ENCODE measurements around the gene TBC1D25.

Gene TBC1D25

GRCh38 chrX:48509619-48510018 lies 29.9 kb upstream of the TBC1D25 start (continued):
- no peak for TF ChIP-seq ZFP41 (tag by site-specific recombination; IDR thresholded peaks at IDR 0.05; ENCODE audit: borderline replicate concordance)
- no peak for TF ChIP-seq ZNF174 (tag by site-specific recombination; IDR thresholded peaks at IDR 0.05)

- Histone ChIP-seq H3K4me3 (ENCODE audit: low read depth, low read length) (no peak overlapping the region), H3K36me3 (ENCODE audit: control insufficient read depth in 2 of 2, insufficient read depth in 1 of 2, low read length in 2 of 2) (peaks cover 0 to 28% of the 10 kb centered on the region in 2 experiments; a peak in 2 of 3 replicates), H3K4me1 (ENCODE audit: control insufficient read depth, insufficient read depth, low read length) (no peaks in the 10 kb centered on the region), H3K9me3 (ENCODE audit: control insufficient read depth, insufficient read depth, low read depth, low read length) (no peaks in the 10 kb centered on the region), H3K27ac (ENCODE audit: extremely low read depth, low read depth, low read length) (no peak overlapping the region)
- POLR2A ChIA-PET = no interaction called here
- CTCF ChIA-PET = interaction anchor here (0.6 kb wide), 1 partner anchor 17 kb away, joined by 5 read pairs; no protein-coding TSS in a partner anchor
- 0 out of 2 replicates have a peak, but pooled peaks have one; percentile 41 for TF ChIP-seq IKZF3 (tag by site-specific recombination; IDR thresholded peaks at IDR 0.05)
- peak; percentile 13; the same call in 1 of the 2 replicates for TF ChIP-seq ZNF654 (tag by site-specific recombination; IDR thresholded peaks at IDR 0.05; ENCODE audit: low read depth)
- TF ChIP-seq ZNF324 (tag by site-specific recombination; IDR thresholded peaks at IDR 0.05) = no peak
- no peak for TF ChIP-seq ZNF280D (tag by site-specific recombination; IDR thresholded peaks at IDR 0.05)
- TF ChIP-seq ATF2 (tag by site-specific recombination; IDR thresholded peaks at IDR 0.05; ENCODE audit: low read depth) = no peak
Observed at GRCh38 chrX:48511560-48511959, 28.0 kb upstream of the TBC1D25 start.

- ChIA-PET CTCF (no interaction called here), POLR2A (no interaction called here)
- TF ChIP-seq ZEB2 (tag by site-specific recombination; IDR thresholded peaks at IDR 0.05) (no peak), ZNF16 (tag by site-specific recombination; IDR thresholded peaks at IDR 0.05; ENCODE audit: low read depth) (no peak), KLF16 (tag by site-specific recombination; IDR thresholded peaks at IDR 0.05) (no peak), SETDB1 (IDR thresholded peaks at IDR 0.05; ENCODE audit: insufficient read length, low read length) (no peak), ZNF544 (tag by site-specific recombination; IDR thresholded peaks at IDR 0.05) (no peak)
- H3K9me3 ChIP-seq (ENCODE audit: control insufficient read depth, insufficient read depth, low read depth, low read length) = no peaks in the 10 kb centered on the region
- H3K4me1 ChIP-seq (ENCODE audit: control insufficient read depth, insufficient read depth, low read length) = no peaks in the 10 kb centered on the region
- H3K4me3 ChIP-seq (ENCODE audit: low read depth, low read length) = no peak overlapping the region
- H3K36me3 ChIP-seq (ENCODE audit: control insufficient read depth in 2 of 2, insufficient read depth in 1 of 2, low read length in 2 of 2) = peaks cover 0 to 34% of the 10 kb centered on the region in 2 experiments; a peak in 2 of 3 replicates
- H3K27ac ChIP-seq (ENCODE audit: extremely low read depth, low read depth, low read length) = no peak overlapping the region
Observed at GRCh38 chrX:48512371-48512935, 27.1 kb upstream of the TBC1D25 start.

- no peak overlapping the region for H3K27ac ChIP-seq (ENCODE audit: extremely low read depth, low read depth, low read length)
- ChIA-PET CTCF (interaction anchor here (0.8 kb wide), 1 partner anchor 11 kb away, joined by 4 read pairs; no protein-coding TSS in a partner anchor), POLR2A (interaction anchor here (0.8 kb wide), 1 partner anchor 61 kb away, joined by 3 read pairs; no protein-coding TSS in a partner anchor)
- no peaks in the 10 kb centered on the region for H3K9me3 ChIP-seq (ENCODE audit: control insufficient read depth, insufficient read depth, low read depth, low read length)
- H3K4me3 ChIP-seq (ENCODE audit: low read depth, low read length) = no peak overlapping the region
- peaks cover 0 to 34% of the 10 kb centered on the region in 2 experiments; a peak in 2 of 3 replicates for H3K36me3 ChIP-seq (ENCODE audit: control insufficient read depth in 2 of 2, insufficient read depth in 1 of 2, low read length in 2 of 2)
- no peaks in the 10 kb centered on the region for H3K4me1 ChIP-seq (ENCODE audit: control insufficient read depth, insufficient read depth, low read length)
- TF ChIP-seq ZNF274 (IDR thresholded peaks at IDR 0.05; ENCODE audit: low read length) (no peak), ZNF274 (tag by site-specific recombination; IDR thresholded peaks at IDR 0.05; ENCODE audit: borderline replicate concordance) (no peak), ZXDB (tag by site-specific recombination; IDR thresholded peaks at IDR 0.05) (no peak), ZNF221 (tag by site-specific recombination; IDR thresholded peaks at IDR 0.05; ENCODE audit: borderline replicate concordance) (no peak), REPIN1 (tag by site-specific recombination; IDR thresholded peaks at IDR 0.05; ENCODE audit: low read depth) (no peak), KLF1 (tag by site-specific recombination; IDR thresholded peaks at IDR 0.05) (no peak), ZNF292 (tag by site-specific recombination; IDR thresholded peaks at IDR 0.05; ENCODE audit: borderline replicate concordance, low read depth) (no peak), MYNN (tag by site-specific recombination; IDR thresholded peaks at IDR 0.05; ENCODE audit: borderline replicate concordance) (no peak), ZNF169 (tag by site-specific recombination; IDR thresholded peaks at IDR 0.05) (no peak), ZNF280C (tag by site-specific recombination; IDR thresholded peaks at IDR 0.05) (no peak)
Observed at GRCh38 chrX:48513670-48514069, 25.8 kb upstream of the TBC1D25 start.
